ENCODE data around the gene NEUROD2.

Gene NEUROD2

DNA sequence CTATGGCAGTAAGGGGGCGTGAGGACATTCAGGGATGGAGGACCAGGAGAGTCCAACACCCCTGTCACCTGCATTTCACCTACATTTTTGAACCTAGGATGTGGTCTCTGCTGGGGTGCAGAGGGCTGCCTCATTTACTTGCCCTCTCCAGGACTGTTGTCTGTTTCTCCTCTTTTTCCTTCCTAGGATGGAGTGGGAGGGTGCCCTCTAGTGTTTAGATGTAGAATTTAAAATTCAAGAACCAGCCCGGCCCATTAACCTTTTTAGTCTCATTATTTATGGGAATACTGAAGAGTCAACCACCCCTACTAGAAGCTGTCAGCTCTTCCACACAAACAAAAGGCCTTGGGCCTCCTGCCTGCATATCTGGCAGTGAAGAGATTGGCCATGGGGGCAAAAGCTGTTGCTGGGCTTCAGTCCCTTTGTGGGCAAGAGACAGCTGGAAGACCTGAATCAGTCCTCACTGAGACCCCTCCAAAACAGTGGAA lies 26.7 kb upstream of the NEUROD2 start:
- DNase-seq: peak; percentile 21

DNA sequence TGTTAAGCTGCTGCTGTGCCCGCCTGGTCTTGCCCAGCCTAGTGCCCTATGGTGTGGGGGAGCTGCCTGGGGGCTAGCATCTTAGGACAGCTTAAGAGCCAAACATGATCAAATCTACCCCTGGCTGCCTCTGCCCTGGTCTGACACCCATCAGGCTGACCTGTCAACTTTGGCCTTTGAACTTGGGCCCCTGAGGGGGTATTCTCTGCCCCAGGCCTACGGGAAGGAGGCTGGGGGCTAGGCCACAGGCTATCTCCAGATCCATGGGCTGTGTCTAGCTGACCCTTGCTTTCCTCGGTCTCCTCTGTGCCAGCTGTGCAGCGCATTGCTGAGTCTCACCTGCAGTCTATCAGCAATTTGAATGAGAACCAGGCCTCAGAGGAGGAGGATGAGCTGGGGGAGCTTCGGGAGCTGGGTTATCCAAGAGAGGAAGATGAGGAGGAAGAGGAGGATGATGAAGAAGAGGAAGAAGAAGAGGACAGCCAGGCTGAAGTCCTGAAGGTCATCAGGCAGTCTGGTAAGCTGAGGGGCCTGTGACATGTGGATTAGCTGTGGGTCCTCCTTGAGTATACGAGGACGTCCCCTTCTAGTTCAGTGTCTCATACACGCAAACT lies 26.0 kb upstream of the NEUROD2 start:
- DNase-seq: no peak

GRCh38 chr17:39632153-39632941 lies 24.6 kb upstream of the NEUROD2 start:
- DNase-seq: no peak

- DNase-seq: no peak
Observed at GRCh38 chr17:39631403-39631802, 23.7 kb upstream of the NEUROD2 start.

- no peak for DNase-seq
Observed at GRCh38 chr17:39629898-39630297, 22.2 kb upstream of the NEUROD2 start.

- DNase-seq: no peak
Observed at GRCh38 chr17:39629494-39629880, 21.8 kb upstream of the NEUROD2 start.

- no peak for DNase-seq
Observed at GRCh38 chr17:39628655-39629493, 21.2 kb upstream of the NEUROD2 start.

DNA sequence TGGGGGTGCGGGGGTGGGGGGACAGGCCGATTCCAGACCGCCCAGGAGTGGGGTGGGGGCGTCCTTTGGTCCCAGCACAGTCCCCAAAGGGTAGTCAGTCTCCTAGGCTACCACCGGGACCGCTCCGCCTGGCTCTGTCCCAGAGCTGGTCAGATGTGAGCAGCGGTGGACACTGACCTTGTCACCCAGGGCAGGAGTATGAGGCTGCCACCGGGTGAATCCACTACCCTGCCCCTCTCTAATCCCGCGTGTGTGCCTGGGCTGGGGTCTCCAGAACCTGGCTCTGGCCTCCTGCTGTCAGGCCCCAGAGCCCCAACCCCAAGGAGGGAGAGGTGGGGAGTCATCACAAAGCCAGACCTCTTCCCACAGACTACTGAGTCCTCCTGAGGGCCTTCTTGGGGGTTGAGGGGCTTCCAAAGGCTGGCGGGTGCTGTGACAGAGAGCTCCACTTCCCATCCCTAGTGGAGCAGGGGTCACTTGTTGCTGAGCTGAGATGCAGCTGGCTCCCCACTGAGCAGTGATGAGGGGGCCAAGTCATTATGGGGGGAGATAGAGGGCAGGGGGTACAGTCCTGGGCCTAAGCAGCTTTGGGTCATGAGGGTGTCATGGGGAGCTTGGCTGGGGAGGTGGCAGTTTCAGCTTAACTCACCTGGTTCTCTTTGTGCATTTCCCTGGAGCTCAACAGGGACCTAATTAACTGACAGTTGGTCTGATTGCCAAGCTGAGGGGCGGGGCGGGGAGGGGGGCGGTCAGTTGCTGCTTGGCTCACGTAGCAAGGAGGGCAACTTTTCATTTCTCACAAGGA lies 20.2 kb upstream of the NEUROD2 start:
- DNase-seq: no peak

- no peak for DNase-seq
Observed at GRCh38 chr17:39627047-39627711, 19.5 kb upstream of the NEUROD2 start.

- DNase-seq: peak; percentile 39
Observed at GRCh38 chr17:39626171-39627046, 18.7 kb upstream of the NEUROD2 start, which contains the start of gene PPP1R1B. Gene PPP1R1B (plus strand): TSS chr17:39626952. CDS start chr17:39627393, 441 bp downstream.

GRCh38 chr17:39625198-39625785 lies 17.6 kb upstream of the NEUROD2 start:
- DNase-seq: no peak

- no peak for DNase-seq
Observed at GRCh38 chr17:39624313-39624712, 16.6 kb upstream of the NEUROD2 start.

DNA sequence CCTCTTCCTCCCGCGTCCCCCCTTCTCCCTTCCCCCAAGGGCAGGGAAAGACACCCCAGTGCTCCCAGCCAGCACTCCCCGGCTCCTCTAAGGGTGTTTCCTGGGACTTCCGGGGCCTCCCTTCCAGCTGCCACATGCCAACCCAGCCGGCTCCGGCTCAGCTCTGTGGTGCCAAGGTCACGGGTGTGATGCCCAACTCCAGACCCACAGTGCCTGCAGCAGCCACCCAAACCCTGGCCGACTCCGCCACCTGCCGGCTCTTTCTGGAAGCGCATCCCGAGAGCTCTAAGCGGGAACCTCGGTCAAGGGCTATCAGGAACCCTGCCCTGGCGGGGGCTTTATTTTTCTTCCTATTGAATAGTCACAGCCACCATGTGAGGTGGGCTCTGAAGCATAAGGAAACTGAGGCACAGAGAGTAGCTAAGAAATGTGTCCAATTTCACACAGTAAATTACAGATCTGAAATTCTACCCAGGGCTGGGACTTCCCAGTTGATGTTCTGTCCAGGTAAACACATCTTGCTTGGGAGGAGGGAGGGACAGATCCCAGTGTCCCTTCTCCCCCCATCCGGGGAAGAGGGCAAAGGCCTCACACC lies 15.7 kb upstream of the NEUROD2 start:
- peak; percentile 92 for DNase-seq

- peak; percentile 69 for DNase-seq
Observed at GRCh38 chr17:39622380-39623006, 14.8 kb upstream of the NEUROD2 start.

GRCh38 chr17:39621523-39622379 lies 14.0 kb upstream of the NEUROD2 start:
- peak; percentile 90 for DNase-seq

DNA sequence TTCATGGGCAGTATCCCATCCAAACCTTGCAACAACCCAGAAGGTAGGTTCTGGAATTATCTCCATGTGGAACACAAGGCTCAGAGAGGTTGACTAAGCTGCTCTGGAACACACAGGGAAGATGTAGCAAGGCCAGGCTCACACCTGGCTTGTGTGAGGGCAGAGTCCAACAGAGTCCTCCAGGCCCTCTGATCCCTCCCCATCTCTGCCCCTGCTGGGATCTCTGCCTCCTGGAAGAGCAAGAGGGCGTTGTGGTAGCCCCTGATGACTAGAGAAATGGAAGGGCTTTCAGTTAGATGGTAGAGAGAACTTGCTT lies 12.0 kb upstream of the NEUROD2 start:
- no peak for DNase-seq

DNA sequence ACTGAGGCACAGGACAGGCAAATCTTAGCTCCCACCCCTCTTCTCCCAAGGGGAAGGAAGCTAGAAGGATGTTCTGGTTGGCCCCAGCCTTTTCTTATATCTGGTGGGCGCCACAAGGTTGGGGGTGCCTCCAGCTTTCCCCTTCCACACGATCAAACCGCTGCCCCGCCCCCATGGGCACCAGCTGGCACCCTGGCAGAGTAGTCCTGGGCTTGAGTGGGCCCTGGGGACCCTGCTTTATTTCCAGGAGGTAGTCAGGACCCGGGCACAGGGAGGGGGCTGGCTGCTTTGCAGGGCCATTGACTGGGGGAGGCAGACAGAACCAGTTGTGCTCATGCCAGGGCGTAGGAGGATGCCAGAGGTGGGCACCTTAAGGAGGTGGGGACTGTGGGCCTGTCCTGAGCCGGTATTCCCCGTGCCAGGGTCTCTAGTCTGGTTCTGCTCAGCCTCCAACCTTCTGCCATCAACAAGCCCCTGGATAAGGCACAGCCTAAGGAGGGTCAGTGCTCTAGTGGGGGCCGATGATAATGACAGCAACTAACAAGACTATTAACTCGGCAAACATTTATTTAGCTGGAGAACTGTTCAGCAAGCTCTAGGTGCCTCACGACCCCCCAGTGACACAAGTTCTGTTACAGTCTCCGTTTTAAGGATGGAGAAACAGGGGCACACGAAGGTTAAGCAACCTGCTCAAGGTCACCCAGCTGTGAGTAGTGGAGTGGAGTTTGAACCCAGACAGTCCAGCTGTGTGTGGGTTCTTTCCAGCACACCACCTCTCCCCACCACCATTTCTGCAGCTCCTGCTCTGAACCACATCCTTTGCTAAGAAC lies 11.5 kb upstream of the NEUROD2 start:
- DNase-seq: no peak
